HepG2 (cell line): ENCODE measurements around the gene C20orf202. TPM values are rescaled to one million over a fixed set of nuclear protein-coding genes. Genes with fewer than 3 reads are reported as not detected.

Source experiments
- ARID5B ChIP-seq: IDR thresholded peaks from 2 replicates; pipeline ENCODE4 v1.4.0; 2020; ENCODE audit warnings: mild to moderate bottlenecking, missing genetic modification reagents
- DR1 ChIP-seq: sonication (generic); formaldehyde crosslinking; IDR thresholded peaks from 2 replicates; pipeline ENCODE4 v1.8.0; 2021; ENCODE audit warnings: mild to moderate bottlenecking, missing genetic modification reagents, inconsistent platforms
- FOXK1 ChIP-seq: sonication (generic); formaldehyde crosslinking; IDR thresholded peaks from 2 replicates; pipeline ENCODE4 v1.4.0; 2020; ENCODE audit warnings: low read depth, missing genetic modification reagents, borderline replicate concordance
- HDAC2 ChIP-seq: sonication (generic); formaldehyde crosslinking; IDR thresholded peaks from 2 replicates; pipeline ENCODE4 v1.4.0; 2020; ENCODE audit warnings: missing genetic modification reagents
- IRF2 ChIP-seq: IDR thresholded peaks from 2 replicates; pipeline ENCODE4 v1.6.1; 2018; ENCODE audit warnings: missing genetic modification reagents, missing compliant biosample characterization
- RAD51 ChIP-seq: fragments of 450-650 bp; IDR thresholded peaks from 2 replicates; pipeline ENCODE4 v1.6.1; 2016; ENCODE audit warnings: borderline replicate concordance
- RBAK ChIP-seq: sonication (generic); formaldehyde crosslinking; IDR thresholded peaks from 2 replicates; pipeline ENCODE4 v1.5.1; 2020; ENCODE audit warnings: mild to moderate bottlenecking, missing genetic modification reagents
- SKIL ChIP-seq: sonication (generic); formaldehyde crosslinking; IDR thresholded peaks from 2 replicates; pipeline ENCODE4 v1.8.0; 2022; ENCODE audit warnings: missing genetic modification reagents, mild to moderate bottlenecking, moderate library complexity, borderline replicate concordance
- TERF1 ChIP-seq: sonication (generic); formaldehyde crosslinking; IDR thresholded peaks from 2 replicates; pipeline ENCODE4 v1.8.0; 2022; ENCODE audit warnings: mild to moderate bottlenecking, missing genetic modification reagents, moderate library complexity
- YY1 ChIP-seq: IDR thresholded peaks from 2 replicates; pipeline ENCODE4 v1.6.1; 2011; ENCODE audit warnings: low read length, low read depth, moderate library complexity, mild to moderate bottlenecking; ENCODE audit not compliant: insufficient read depth, insufficient replicate concordance
- ZFY ChIP-seq: sonication (generic); formaldehyde crosslinking; IDR thresholded peaks from 2 replicates; pipeline ENCODE4 v1.4.0; 2020; ENCODE audit warnings: missing genetic modification reagents
- ZNF10 ChIP-seq: sonication (generic); formaldehyde crosslinking; IDR thresholded peaks from 2 replicates; pipeline ENCODE4 v1.4.0; 2020; ENCODE audit warnings: mild to moderate bottlenecking, low read depth, missing genetic modification reagents, borderline replicate concordance
- ZNF331 ChIP-seq: sonication (generic); formaldehyde crosslinking; IDR thresholded peaks from 2 replicates; pipeline ENCODE4 v1.4.0; 2020; ENCODE audit warnings: missing genetic modification reagents
- ZNF333 ChIP-seq: sonication (generic); formaldehyde crosslinking; IDR thresholded peaks from 2 replicates; pipeline ENCODE4 v1.4.0; 2020; ENCODE audit warnings: mild to moderate bottlenecking, missing genetic modification reagents, borderline replicate concordance
- ZNF607 ChIP-seq: sonication (generic); formaldehyde crosslinking; IDR thresholded peaks from 2 replicates; pipeline ENCODE4 v1.5.1; 2020; ENCODE audit warnings: missing genetic modification reagents, mild to moderate bottlenecking, borderline replicate concordance
- polyA plus RNA-seq, 8 experiments: library from polyadenylated mRNA; depleted of rRNA in 3 of 8; stranded (reverse) in 7 of 8; unstranded in 1 of 8; fragments of >200 nt; fragmentation: Illumina TruSeq in 4 of 8; extraction: Trizol in 4 of 8; gene quantifications; 2 replicates each; pipeline versions ENCODE4 v1.2.1 to v1.2.3, GENCODE V29; 2011 to 2016; ENCODE audit warnings: low read depth in 4 of 8, missing spikeins in 1 of 8, mixed read lengths in 1 of 8; ENCODE audit not compliant: insufficient read depth in 1 of 8
- total RNA-seq, 5 experiments: library from RNA; depleted of rRNA; stranded (reverse); fragments of >200 nt; fragmentation: Illumina TruSeq; extraction: Trizol; gene quantifications; 2 replicates each; pipeline ENCODE4 v1.2.3, GENCODE V29; 2016; ENCODE audit warnings: low read depth in 1 of 5
- TF ChIP-seq, protein P1 (sequence below): sonication (generic); formaldehyde crosslinking; IDR thresholded peaks from 2 replicates; pipeline ENCODE4 v1.8.0; 2022; ENCODE audit warnings: mild to moderate bottlenecking, missing genetic modification reagents
- TF ChIP-seq, protein P2 (sequence below): sonication (generic); formaldehyde crosslinking; IDR thresholded peaks from 2 replicates; pipeline ENCODE4 v1.8.1; 2022; ENCODE audit warnings: low read depth, mild to moderate bottlenecking, missing genetic modification reagents

C20orf202 gene
- total and polyA plus RNA-seq, 2 of the 13 experiments (the other 11 are each of a cell fraction or from before 2014, with no cell fraction given): 0.20 to 1.2 TPM

DNA sequence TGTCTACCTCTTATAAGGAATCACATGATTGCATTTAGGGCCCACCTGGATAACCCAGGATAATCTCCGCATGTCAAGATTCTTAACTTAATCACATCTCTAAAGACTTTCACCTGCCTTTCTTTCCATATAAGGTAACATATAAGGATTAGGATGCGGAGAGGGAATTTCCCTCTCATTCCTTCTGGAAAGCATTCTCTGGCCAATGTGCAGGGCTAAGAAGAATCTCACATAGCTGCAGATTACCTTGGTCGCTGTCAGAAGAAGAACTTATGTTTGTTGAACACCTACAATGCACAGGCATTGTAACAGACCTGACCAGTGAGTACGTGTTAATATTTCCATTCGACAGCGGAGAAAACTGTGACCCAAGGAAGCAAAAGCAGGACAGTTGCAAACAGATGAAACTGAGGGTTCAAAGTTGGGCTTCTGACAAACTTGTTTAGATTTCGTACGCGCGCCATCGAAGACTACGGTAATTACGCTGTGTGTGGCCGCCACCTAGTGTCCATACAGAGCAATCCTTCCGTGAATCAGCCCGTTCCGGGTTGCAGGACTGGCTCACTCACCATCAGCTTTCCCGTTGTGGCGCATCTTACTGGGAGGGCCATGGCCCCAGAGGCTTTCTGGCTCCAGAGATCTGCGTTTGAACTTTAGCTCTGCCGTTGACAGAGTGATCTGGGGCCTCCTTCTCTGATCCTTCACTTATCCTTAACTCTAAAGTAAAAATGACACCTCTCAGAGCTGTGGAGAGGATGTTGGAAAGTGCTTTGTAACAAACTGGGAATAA is 9.5 kb downstream of the C20orf202 start (continued):
- TF ChIP-seq, protein P1, sequence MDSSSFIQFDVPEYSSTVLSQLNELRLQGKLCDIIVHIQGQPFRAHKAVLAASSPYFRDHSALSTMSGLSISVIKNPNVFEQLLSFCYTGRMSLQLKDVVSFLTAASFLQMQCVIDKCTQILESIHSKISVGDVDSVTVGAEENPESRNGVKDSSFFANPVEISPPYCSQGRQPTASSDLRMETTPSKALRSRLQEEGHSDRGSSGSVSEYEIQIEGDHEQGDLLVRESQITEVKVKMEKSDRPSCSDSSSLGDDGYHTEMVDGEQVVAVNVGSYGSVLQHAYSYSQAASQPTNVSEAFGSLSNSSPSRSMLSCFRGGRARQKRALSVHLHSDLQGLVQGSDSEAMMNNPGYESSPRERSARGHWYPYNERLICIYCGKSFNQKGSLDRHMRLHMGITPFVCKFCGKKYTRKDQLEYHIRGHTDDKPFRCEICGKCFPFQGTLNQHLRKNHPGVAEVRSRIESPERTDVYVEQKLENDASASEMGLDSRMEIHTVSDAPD (CRISPR knock-in tag): no peak
- TF ChIP-seq FOXK1 (peak; percentile 22; the same call in 1 of the 2 replicates), ZNF331 (peak; percentile 77), SKIL (no peak), YY1 (peak; percentile 62), RBAK (CRISPR knock-in tag) (0 out of 2 replicates have a peak, but pooled peaks have one; percentile 5), ZFY (no peak), DR1 (no peak), HDAC2 (CRISPR knock-in tag) (peak; percentile 58; the same call in 1 of the 2 replicates), IRF2 (CRISPR knock-in tag) (peak; percentile 83), RAD51 (no peak), ZNF333 (no peak), ZNF10 (CRISPR knock-in tag) (no peak), ARID5B (CRISPR knock-in tag) (peak; percentile 53), TERF1 (CRISPR knock-in tag) (no peak), ZNF607 (no peak)
- TF ChIP-seq, protein P2, sequence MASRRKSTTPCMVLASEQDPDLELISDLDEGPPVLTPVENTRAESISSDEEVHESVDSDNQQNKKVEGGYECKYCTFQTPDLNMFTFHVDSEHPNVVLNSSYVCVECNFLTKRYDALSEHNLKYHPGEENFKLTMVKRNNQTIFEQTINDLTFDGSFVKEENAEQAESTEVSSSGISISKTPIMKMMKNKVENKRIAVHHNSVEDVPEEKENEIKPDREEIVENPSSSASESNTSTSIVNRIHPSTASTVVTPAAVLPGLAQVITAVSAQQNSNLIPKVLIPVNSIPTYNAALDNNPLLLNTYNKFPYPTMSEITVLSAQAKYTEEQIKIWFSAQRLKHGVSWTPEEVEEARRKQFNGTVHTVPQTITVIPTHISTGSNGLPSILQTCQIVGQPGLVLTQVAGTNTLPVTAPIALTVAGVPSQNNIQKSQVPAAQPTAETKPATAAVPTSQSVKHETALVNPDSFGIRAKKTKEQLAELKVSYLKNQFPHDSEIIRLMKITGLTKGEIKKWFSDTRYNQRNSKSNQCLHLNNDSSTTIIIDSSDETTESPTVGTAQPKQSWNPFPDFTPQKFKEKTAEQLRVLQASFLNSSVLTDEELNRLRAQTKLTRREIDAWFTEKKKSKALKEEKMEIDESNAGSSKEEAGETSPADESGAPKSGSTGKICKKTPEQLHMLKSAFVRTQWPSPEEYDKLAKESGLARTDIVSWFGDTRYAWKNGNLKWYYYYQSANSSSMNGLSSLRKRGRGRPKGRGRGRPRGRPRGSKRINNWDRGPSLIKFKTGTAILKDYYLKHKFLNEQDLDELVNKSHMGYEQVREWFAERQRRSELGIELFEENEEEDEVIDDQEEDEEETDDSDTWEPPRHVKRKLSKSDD (CRISPR knock-in tag): 0 out of 2 replicates have a peak, but pooled peaks have one; percentile 30
